ENCODE results near the gene SLC17A8.

The SLC17A8 gene

GRCh38 chr12:100372853-100373640, 16.2 kb downstream of the SLC17A8 start:
- H3K27me3 ChIP-seq (ENCODE audit: control insufficient read depth, insufficient read depth, low read length): no peaks in the 10 kb centered on the region
- peaks cover 6% of the 10 kb centered on the region for H3K9me3 ChIP-seq (ENCODE audit: control insufficient read depth, low read depth, low read length)
- no peaks in the 10 kb centered on the region for H3K36me3 ChIP-seq (ENCODE audit: control insufficient read depth, low read depth, low read length)
- peak overlapping the region; percentile 29 for H3K4me3 ChIP-seq (ENCODE audit: low read length)
- no peak overlapping the region for H3K27ac ChIP-seq (ENCODE audit: low read length)
- H3K9ac ChIP-seq (ENCODE audit: low read length): no peak overlapping the region
- peaks cover 33% of the 10 kb centered on the region for H3K4me1 ChIP-seq (ENCODE audit: control insufficient read depth, low read depth, low read length)

GRCh38 chr12:100375038-100375735, 18.3 kb downstream of the SLC17A8 start:
- no peaks in the 10 kb centered on the region for H3K36me3 ChIP-seq (ENCODE audit: control insufficient read depth, low read depth, low read length)
- no peak overlapping the region for H3K4me3 ChIP-seq (ENCODE audit: low read length)

DNA sequence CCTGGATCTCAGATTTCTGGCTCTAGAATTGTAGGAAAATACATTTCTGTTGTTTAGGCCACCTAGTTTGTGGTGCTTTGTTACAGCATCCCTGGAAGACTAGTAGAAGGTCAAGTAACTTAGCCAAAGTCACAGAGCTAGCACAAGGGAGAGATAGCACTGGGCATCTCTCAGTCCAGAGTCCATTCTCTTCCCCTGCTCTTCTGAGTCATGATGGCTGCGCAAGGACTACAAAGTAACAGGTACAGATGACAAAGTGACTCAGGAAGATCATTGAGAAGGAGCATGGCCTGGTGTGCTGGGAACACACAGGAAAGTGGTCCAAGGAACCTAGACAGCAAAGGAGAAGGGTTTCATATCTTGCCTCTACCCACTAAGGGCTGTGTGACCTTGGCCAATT, 19.3 kb downstream of the SLC17A8 start:
- Histone ChIP-seq H3K36me3 (ENCODE audit: control insufficient read depth, low read depth, low read length) (no peaks in the 10 kb centered on the region), H3K9ac (ENCODE audit: low read length) (no peak overlapping the region), H3K4me3 (ENCODE audit: low read length) (no peak overlapping the region), H3K27me3 (ENCODE audit: control insufficient read depth, insufficient read depth, low read length) (no peaks in the 10 kb centered on the region), H3K27ac (ENCODE audit: low read length) (no peak overlapping the region), H3K9me3 (ENCODE audit: control insufficient read depth, low read depth, low read length) (no peaks in the 10 kb centered on the region), H3K4me1 (ENCODE audit: control insufficient read depth, low read depth, low read length) (peaks cover 27% of the 10 kb centered on the region)

More at GRCh38 chr12:100375038-100375735, 18.3 kb downstream of the SLC17A8 start:
- Histone ChIP-seq H3K4me1 (ENCODE audit: control insufficient read depth, low read depth, low read length) (peaks cover 33% of the 10 kb centered on the region), H3K9ac (ENCODE audit: low read length) (no peak overlapping the region), H3K27ac (ENCODE audit: low read length) (no peak overlapping the region), H3K9me3 (ENCODE audit: control insufficient read depth, low read depth, low read length) (no peaks in the 10 kb centered on the region), H3K27me3 (ENCODE audit: control insufficient read depth, insufficient read depth, low read length) (no peaks in the 10 kb centered on the region)

- H3K4me3 ChIP-seq (ENCODE audit: low read length): no peak overlapping the region
- no peak overlapping the region for H3K9ac ChIP-seq (ENCODE audit: low read length)
- no peak overlapping the region for H3K27ac ChIP-seq (ENCODE audit: low read length)
- no peaks in the 10 kb centered on the region for H3K4me1 ChIP-seq (ENCODE audit: control insufficient read depth, low read depth, low read length)
- no peaks in the 10 kb centered on the region for H3K27me3 ChIP-seq (ENCODE audit: control insufficient read depth, insufficient read depth, low read length)
- no peaks in the 10 kb centered on the region for H3K36me3 ChIP-seq (ENCODE audit: control insufficient read depth, low read depth, low read length)
- no peaks in the 10 kb centered on the region for H3K9me3 ChIP-seq (ENCODE audit: control insufficient read depth, low read depth, low read length)
Measured at GRCh38 chr12:100381379-100381778, 24.5 kb downstream of the SLC17A8 start.

DNA sequence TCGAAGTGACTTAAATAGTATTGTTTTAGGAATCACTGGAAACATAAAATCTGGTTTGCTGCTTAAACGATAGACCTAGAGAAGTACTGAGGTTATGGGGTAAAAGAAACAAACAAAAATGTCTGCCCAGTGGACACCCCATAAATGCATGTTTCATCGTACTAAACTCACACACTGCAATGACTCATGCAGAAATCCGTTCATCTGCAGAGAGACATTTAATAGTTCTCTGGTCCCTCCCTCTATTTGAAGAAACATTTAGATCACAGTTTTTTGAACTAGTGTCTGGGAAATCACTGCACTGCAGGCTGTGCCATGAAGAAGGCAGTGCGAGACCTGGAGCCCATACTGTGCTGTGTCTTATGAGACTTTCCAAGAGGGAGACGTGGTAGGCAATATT, 25.5 kb downstream of the SLC17A8 start:
- Histone ChIP-seq H3K27me3 (ENCODE audit: control insufficient read depth, insufficient read depth, low read length) (no peaks in the 10 kb centered on the region), H3K9me3 (ENCODE audit: control insufficient read depth, low read depth, low read length) (no peaks in the 10 kb centered on the region), H3K36me3 (ENCODE audit: control insufficient read depth, low read depth, low read length) (no peaks in the 10 kb centered on the region), H3K9ac (ENCODE audit: low read length) (no peak overlapping the region), H3K27ac (ENCODE audit: low read length) (no peak overlapping the region), H3K4me3 (ENCODE audit: low read length) (no peak overlapping the region), H3K4me1 (ENCODE audit: control insufficient read depth, low read depth, low read length) (no peaks in the 10 kb centered on the region)

- no peak overlapping the region for H3K4me3 ChIP-seq (ENCODE audit: low read length)
- no peaks in the 10 kb centered on the region for H3K9me3 ChIP-seq (ENCODE audit: control insufficient read depth, low read depth, low read length)
Measured at GRCh38 chr12:100383586-100384558, 27.0 kb downstream of the SLC17A8 start.

GRCh38 chr12:100384559-100384935, 27.7 kb downstream of the SLC17A8 start:
- Histone ChIP-seq H3K27me3 (ENCODE audit: control insufficient read depth, insufficient read depth, low read length) (no peaks in the 10 kb centered on the region), H3K27ac (ENCODE audit: low read length) (no peak overlapping the region), H3K9me3 (ENCODE audit: control insufficient read depth, low read depth, low read length) (no peaks in the 10 kb centered on the region), H3K36me3 (ENCODE audit: control insufficient read depth, low read depth, low read length) (no peaks in the 10 kb centered on the region), H3K9ac (ENCODE audit: low read length) (no peak overlapping the region), H3K4me1 (ENCODE audit: control insufficient read depth, low read depth, low read length) (no peaks in the 10 kb centered on the region), H3K4me3 (ENCODE audit: low read length) (no peak overlapping the region)

More at GRCh38 chr12:100383586-100384558, 27.0 kb downstream of the SLC17A8 start:
- Histone ChIP-seq H3K27me3 (ENCODE audit: control insufficient read depth, insufficient read depth, low read length) (no peaks in the 10 kb centered on the region), H3K27ac (ENCODE audit: low read length) (no peak overlapping the region), H3K36me3 (ENCODE audit: control insufficient read depth, low read depth, low read length) (no peaks in the 10 kb centered on the region), H3K9ac (ENCODE audit: low read length) (no peak overlapping the region), H3K4me1 (ENCODE audit: control insufficient read depth, low read depth, low read length) (no peaks in the 10 kb centered on the region)

DNA sequence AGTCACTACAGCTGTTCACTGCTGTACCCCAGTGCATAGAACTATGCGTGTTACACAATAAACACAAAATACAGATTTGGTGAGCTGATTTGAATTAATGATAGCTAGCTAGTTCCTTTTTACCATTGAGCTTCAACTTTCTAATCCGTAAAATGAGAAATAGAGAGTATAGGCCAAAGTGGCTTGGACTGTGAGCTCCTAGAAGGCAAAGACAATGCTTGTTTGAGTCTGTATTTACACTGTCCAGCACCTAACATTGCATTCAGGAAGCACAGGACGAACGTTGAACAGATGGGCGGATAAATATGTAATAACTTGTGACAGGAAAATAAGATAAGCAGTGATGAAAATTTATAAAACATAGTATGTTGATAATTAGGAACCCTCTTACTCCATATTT, 31.5 kb downstream of the SLC17A8 start:
- no peak overlapping the region for H3K4me3 ChIP-seq (ENCODE audit: low read length)
- no peak overlapping the region for H3K9ac ChIP-seq (ENCODE audit: low read length)

GRCh38 chr12:100391856-100392255, 35.0 kb downstream of the SLC17A8 start:
- no peaks in the 10 kb centered on the region for H3K4me1 ChIP-seq (ENCODE audit: control insufficient read depth, low read depth, low read length)
- no peak overlapping the region for H3K9ac ChIP-seq (ENCODE audit: low read length)
- H3K27me3 ChIP-seq (ENCODE audit: control insufficient read depth, insufficient read depth, low read length): no peaks in the 10 kb centered on the region

More for the DNA sequence above, 31.5 kb downstream of the SLC17A8 start:
- H3K9me3 ChIP-seq (ENCODE audit: control insufficient read depth, low read depth, low read length): no peaks in the 10 kb centered on the region
- no peaks in the 10 kb centered on the region for H3K27me3 ChIP-seq (ENCODE audit: control insufficient read depth, insufficient read depth, low read length)
- no peaks in the 10 kb centered on the region for H3K36me3 ChIP-seq (ENCODE audit: control insufficient read depth, low read depth, low read length)
- no peaks in the 10 kb centered on the region for H3K4me1 ChIP-seq (ENCODE audit: control insufficient read depth, low read depth, low read length)
- no peak overlapping the region for H3K27ac ChIP-seq (ENCODE audit: low read length)

GRCh38 chr12:100393200-100393599, 36.3 kb downstream of the SLC17A8 start:
- Histone ChIP-seq H3K27me3 (ENCODE audit: control insufficient read depth, insufficient read depth, low read length) (no peaks in the 10 kb centered on the region), H3K36me3 (ENCODE audit: control insufficient read depth, low read depth, low read length) (no peaks in the 10 kb centered on the region), H3K4me1 (ENCODE audit: control insufficient read depth, low read depth, low read length) (no peaks in the 10 kb centered on the region), H3K27ac (ENCODE audit: low read length) (no peak overlapping the region), H3K9me3 (ENCODE audit: control insufficient read depth, low read depth, low read length) (no peaks in the 10 kb centered on the region), H3K9ac (ENCODE audit: low read length) (no peak overlapping the region), H3K4me3 (ENCODE audit: low read length) (no peak overlapping the region)

More at GRCh38 chr12:100391856-100392255, 35.0 kb downstream of the SLC17A8 start:
- H3K9me3 ChIP-seq (ENCODE audit: control insufficient read depth, low read depth, low read length): no peaks in the 10 kb centered on the region
- no peak overlapping the region for H3K4me3 ChIP-seq (ENCODE audit: low read length)
- no peaks in the 10 kb centered on the region for H3K36me3 ChIP-seq (ENCODE audit: control insufficient read depth, low read depth, low read length)
- H3K27ac ChIP-seq (ENCODE audit: low read length): no peak overlapping the region

GRCh38 chr12:100395811-100396210, 38.9 kb downstream of the SLC17A8 start:
- H3K27me3 ChIP-seq (ENCODE audit: control insufficient read depth, insufficient read depth, low read length): no peaks in the 10 kb centered on the region
- no peak overlapping the region for H3K27ac ChIP-seq (ENCODE audit: low read length)
- H3K4me1 ChIP-seq (ENCODE audit: control insufficient read depth, low read depth, low read length): no peaks in the 10 kb centered on the region
- no peaks in the 10 kb centered on the region for H3K9me3 ChIP-seq (ENCODE audit: control insufficient read depth, low read depth, low read length)
- no peak overlapping the region for H3K4me3 ChIP-seq (ENCODE audit: low read length)
- no peaks in the 10 kb centered on the region for H3K36me3 ChIP-seq (ENCODE audit: control insufficient read depth, low read depth, low read length)
- no peak overlapping the region for H3K9ac ChIP-seq (ENCODE audit: low read length)

All from iPS-18a (cell line).